Measurements from ENCODE around the gene SLC10A2.
"Not testable (repeated sequence)": the region's sequence is repeated elsewhere in the genome, so short reads cannot be mapped to it uniquely, and the experiment has no call there.

Gene SLC10A2

GRCh38 chr13:103066079-103066780 lies at the start of gene SLC10A2:
SLC10A2 (minus strand) TSS chr13:103066417; CDS start chr13:103066249, 168 bp downstream.
- no peak for DNase-seq (ENCODE audit: low spot score)

- DNase-seq (ENCODE audit: low spot score), result no peak
These were observed 41.4 kb upstream of the SLC10A2 start for GRCh38 chr13:103107580-103107979.

GRCh38 chr13:103104340-103104739 lies 38.1 kb upstream of the SLC10A2 start:
- DNase-seq (ENCODE audit: low spot score), result no peak

- DNase-seq (ENCODE audit: low spot score), result not testable (repeated sequence)
These were observed 37.2 kb upstream of the SLC10A2 start for GRCh38 chr13:103103456-103103855.

GRCh38 chr13:103102482-103102881 lies 36.3 kb upstream of the SLC10A2 start:
- DNase-seq (ENCODE audit: low spot score), result no peak

- DNase-seq (ENCODE audit: low spot score), result no peak
These were observed 35.7 kb upstream of the SLC10A2 start for GRCh38 chr13:103101901-103102300.

GRCh38 chr13:103101500-103101899 lies 35.3 kb upstream of the SLC10A2 start:
- DNase-seq (ENCODE audit: low spot score), result no peak

- no peak for DNase-seq (ENCODE audit: low spot score)
These were observed 34.6 kb upstream of the SLC10A2 start for GRCh38 chr13:103100830-103101229.

GRCh38 chr13:103099722-103100293 lies 33.6 kb upstream of the SLC10A2 start:
- no peak for DNase-seq (ENCODE audit: low spot score)

GRCh38 chr13:103098535-103098934 lies 32.3 kb upstream of the SLC10A2 start:
- no peak for DNase-seq (ENCODE audit: low spot score)

GRCh38 chr13:103097366-103097928 lies 31.2 kb upstream of the SLC10A2 start:
- DNase-seq (ENCODE audit: low spot score), result no peak

GRCh38 chr13:103093649-103094048 lies 27.4 kb upstream of the SLC10A2 start:
- DNase-seq (ENCODE audit: low spot score), result not testable (repeated sequence)

- no peak for DNase-seq (ENCODE audit: low spot score)
These were observed 21.1 kb upstream of the SLC10A2 start for GRCh38 chr13:103087275-103087674.

GRCh38 chr13:103081435-103081834 lies 15.2 kb upstream of the SLC10A2 start:
- no peak for DNase-seq (ENCODE audit: low spot score)

- no peak for DNase-seq (ENCODE audit: low spot score)
These were observed 11.9 kb upstream of the SLC10A2 start for GRCh38 chr13:103078158-103078557.

GRCh38 chr13:103068836-103069235 lies 2.6 kb upstream of the SLC10A2 start:
- no peak for DNase-seq (ENCODE audit: low spot score)

GRCh38 chr13:103067751-103068555 lies 1.7 kb upstream of the SLC10A2 start:
- DNase-seq (ENCODE audit: low spot score), result no peak

GRCh38 chr13:103066781-103067345 lies 646 bp upstream of the SLC10A2 start:
- DNase-seq (ENCODE audit: low spot score), result no peak

GRCh38 chr13:103063376-103063775 lies 2.8 kb downstream of the SLC10A2 start:
- DNase-seq (ENCODE audit: low spot score), result no peak

GRCh38 chr13:103062079-103062478 lies 4.1 kb downstream of the SLC10A2 start:
- DNase-seq (ENCODE audit: low spot score), result no peak

GRCh38 chr13:103056008-103056407 lies 10.2 kb downstream of the SLC10A2 start:
- DNase-seq (ENCODE audit: low spot score), result no peak

- no peak for DNase-seq (ENCODE audit: low spot score)
These were observed 11.1 kb downstream of the SLC10A2 start for GRCh38 chr13:103055166-103055565.

Measured in CD4-positive, alpha-beta T cell treated with Interleukin-6 at 100 ng/mL for 8 hours (primary cell).